HL-60 (cell line): ENCODE data around the gene GNG7.

Source experiments
- DNase-seq, 2 experiments: peaks; one replicate each; pipeline ENCODE4 v3.0.0-alpha.2; 2010 to 2020; ENCODE audit warnings: low read depth in 1 of 2, low spot score in 1 of 2
- H3K27ac ChIP-seq: fragments of 250-450 bp; sonication (Bioruptor Pico); replicated peaks from 2 replicates; pipeline ENCODE4 v1.5.1; 2020; ENCODE audit warnings: mild to moderate bottlenecking, moderate library complexity
- H3K27me3 ChIP-seq: fragments of 250-450 bp; sonication (Bioruptor Pico); 2 replicates; pipeline ENCODE4 v1.5.1; 2021; ENCODE audit warnings: mild to moderate bottlenecking, moderate library complexity; ENCODE audit not compliant: insufficient read depth, poor library complexity, severe bottlenecking
- H3K4me3 ChIP-seq: replicated peaks from 2 replicates; pipeline ENCODE4 v1.5.1; 2011; ENCODE audit warnings: mild to moderate bottlenecking, control low read depth, low read length; ENCODE audit not compliant: insufficient read depth
- GABPA ChIP-seq: IDR thresholded peaks from 2 replicates; pipeline ENCODE4 v1.6.1; 2012; ENCODE audit warnings: low read depth
- POLR2AphosphoS5 ChIP-seq: IDR thresholded peaks from 2 replicates; pipeline ENCODE4 v1.6.1; 2012; ENCODE audit warnings: low read depth
- SPI1 ChIP-seq: IDR thresholded peaks from 2 replicates; pipeline ENCODE4 v1.6.1; 2012; ENCODE audit warnings: low read depth, mild to moderate bottlenecking, borderline replicate concordance
- TF ChIP-seq, protein P1 (sequence below): IDR thresholded peaks from one replicate; pipeline ENCODE4 v1.5.1; 2011; ENCODE audit warnings: low read length, control low read depth, inconsistent platforms; ENCODE audit not compliant: insufficient read depth
- TF ChIP-seq, protein P2 (sequence below): IDR thresholded peaks from 2 replicates; pipeline ENCODE4 v1.6.1; 2012; ENCODE audit warnings: low read depth; ENCODE audit not compliant: insufficient replicate concordance

The GNG7 gene

GRCh38 chr19:2636141-2636896 lies 66.2 kb downstream of the GNG7 start:
- no peak for DNase-seq
- TF ChIP-seq, protein P1, sequence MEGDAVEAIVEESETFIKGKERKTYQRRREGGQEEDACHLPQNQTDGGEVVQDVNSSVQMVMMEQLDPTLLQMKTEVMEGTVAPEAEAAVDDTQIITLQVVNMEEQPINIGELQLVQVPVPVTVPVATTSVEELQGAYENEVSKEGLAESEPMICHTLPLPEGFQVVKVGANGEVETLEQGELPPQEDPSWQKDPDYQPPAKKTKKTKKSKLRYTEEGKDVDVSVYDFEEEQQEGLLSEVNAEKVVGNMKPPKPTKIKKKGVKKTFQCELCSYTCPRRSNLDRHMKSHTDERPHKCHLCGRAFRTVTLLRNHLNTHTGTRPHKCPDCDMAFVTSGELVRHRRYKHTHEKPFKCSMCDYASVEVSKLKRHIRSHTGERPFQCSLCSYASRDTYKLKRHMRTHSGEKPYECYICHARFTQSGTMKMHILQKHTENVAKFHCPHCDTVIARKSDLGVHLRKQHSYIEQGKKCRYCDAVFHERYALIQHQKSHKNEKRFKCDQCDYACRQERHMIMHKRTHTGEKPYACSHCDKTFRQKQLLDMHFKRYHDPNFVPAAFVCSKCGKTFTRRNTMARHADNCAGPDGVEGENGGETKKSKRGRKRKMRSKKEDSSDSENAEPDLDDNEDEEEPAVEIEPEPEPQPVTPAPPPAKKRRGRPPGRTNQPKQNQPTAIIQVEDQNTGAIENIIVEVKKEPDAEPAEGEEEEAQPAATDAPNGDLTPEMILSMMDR, result no peak
- no peak for TF ChIP-seq POLR2AphosphoS5
- TF ChIP-seq, protein P2, sequence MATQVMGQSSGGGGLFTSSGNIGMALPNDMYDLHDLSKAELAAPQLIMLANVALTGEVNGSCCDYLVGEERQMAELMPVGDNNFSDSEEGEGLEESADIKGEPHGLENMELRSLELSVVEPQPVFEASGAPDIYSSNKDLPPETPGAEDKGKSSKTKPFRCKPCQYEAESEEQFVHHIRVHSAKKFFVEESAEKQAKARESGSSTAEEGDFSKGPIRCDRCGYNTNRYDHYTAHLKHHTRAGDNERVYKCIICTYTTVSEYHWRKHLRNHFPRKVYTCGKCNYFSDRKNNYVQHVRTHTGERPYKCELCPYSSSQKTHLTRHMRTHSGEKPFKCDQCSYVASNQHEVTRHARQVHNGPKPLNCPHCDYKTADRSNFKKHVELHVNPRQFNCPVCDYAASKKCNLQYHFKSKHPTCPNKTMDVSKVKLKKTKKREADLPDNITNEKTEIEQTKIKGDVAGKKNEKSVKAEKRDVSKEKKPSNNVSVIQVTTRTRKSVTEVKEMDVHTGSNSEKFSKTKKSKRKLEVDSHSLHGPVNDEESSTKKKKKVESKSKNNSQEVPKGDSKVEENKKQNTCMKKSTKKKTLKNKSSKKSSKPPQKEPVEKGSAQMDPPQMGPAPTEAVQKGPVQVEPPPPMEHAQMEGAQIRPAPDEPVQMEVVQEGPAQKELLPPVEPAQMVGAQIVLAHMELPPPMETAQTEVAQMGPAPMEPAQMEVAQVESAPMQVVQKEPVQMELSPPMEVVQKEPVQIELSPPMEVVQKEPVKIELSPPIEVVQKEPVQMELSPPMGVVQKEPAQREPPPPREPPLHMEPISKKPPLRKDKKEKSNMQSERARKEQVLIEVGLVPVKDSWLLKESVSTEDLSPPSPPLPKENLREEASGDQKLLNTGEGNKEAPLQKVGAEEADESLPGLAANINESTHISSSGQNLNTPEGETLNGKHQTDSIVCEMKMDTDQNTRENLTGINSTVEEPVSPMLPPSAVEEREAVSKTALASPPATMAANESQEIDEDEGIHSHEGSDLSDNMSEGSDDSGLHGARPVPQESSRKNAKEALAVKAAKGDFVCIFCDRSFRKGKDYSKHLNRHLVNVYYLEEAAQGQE, result no peak
- no peak for TF ChIP-seq SPI1
- TF ChIP-seq GABPA, result no peak
- Histone ChIP-seq H3K27ac (no peak overlapping the region), H3K27me3 (no peaks in the 10 kb centered on the region), H3K4me3 (no peak overlapping the region)

DNA sequence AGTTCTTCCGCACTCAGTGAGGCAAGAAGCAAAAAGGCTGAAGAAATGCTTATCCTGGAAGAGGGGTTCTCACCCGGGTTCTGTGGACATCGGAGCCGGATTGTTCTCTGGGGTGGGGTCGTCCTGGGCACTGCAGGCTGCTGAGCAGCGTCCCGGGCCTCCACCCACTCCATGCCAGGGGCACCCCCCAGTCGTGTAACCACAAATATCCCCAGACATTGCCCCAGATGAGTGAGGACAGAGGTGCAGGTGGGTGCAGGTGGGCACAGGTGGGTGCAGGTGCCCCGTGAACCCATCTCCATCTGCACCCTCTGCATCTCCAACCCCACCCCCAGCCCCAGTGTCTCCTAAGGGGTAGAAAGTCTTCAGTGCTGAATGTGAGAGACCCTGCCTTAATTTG lies 67.5 kb downstream of the GNG7 start:
- no peak for DNase-seq
- TF ChIP-seq, protein P1, result no peak
- TF ChIP-seq, protein P2, result no peak
- TF ChIP-seq SPI1 (no peak), POLR2AphosphoS5 (no peak), GABPA (no peak)
- Histone ChIP-seq H3K4me3 (peak overlapping the region; percentile 12; the same call in 1 of the 2 replicates), H3K27me3 (no peaks in the 10 kb centered on the region), H3K27ac (peak overlapping the region; percentile 45)

DNA sequence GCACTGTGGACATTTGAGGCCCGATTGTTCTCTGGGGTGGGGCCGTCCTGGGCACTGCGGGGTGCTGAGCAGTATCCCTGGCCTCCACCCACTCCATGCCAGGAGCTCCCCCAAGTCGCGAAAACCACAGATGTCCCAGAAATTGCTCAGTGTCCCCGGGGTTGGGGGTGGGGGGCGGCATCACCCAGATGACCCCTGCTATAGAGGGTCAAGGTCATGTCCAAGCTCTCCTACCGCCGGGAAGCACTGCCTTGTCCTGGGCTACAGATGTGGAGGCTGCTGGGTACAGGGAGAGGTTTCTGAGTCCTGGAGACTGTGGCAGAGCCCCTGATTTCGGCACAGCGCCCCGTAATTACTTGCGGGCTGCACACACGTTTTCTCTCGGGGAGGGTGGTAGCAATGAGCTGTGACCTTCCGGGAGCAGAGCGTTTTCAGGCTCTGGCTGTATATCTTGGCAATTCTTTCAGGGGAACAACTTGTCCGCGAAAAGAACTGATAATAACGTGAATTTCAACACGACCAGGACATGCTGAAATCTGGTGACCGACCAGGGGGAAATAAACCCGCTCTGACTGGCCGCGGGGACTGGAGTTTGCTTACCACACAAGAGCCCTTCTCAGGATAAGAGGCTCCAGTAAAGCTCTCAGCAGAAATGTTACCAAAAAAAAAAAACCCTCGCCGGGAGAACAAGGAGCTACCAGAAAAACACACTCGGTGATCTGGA lies 68.1 kb downstream of the GNG7 start:
- DNase-seq, result peak; percentile 59 to 83
- TF ChIP-seq POLR2AphosphoS5 (no peak), SPI1 (no peak), GABPA (no peak)
- H3K4me3 ChIP-seq, result peak overlapping the region; percentile 12
- H3K27ac ChIP-seq, result peak overlapping the region; percentile 45
- H3K27me3 ChIP-seq, result no peaks in the 10 kb centered on the region

DNA sequence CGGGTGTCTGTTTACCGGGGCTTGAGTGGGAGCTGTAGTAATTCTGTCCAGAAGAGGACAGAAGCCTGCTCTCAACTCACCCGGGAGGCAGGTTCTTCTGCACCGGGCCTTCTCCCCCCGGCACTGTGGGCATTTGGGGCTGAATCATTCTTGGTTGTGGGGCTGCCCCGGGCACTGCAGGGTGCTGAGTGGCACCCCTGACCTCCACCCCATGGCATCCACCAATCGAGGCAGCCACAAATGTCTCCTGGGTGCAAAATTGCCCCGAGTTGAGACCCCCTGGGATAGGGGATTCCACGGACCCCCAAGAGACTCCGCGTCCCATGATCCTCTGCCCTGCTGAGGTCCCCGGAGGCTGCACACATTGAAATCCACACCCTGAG lies 68.8 kb downstream of the GNG7 start:
- DNase-seq, result no peak
- H3K27ac ChIP-seq, result peak overlapping the region; percentile 45
- TF ChIP-seq, protein P1, result no peak
- TF ChIP-seq GABPA (no peak), POLR2AphosphoS5 (no peak), SPI1 (no peak)
- TF ChIP-seq, protein P2, result no peak
- H3K27me3 ChIP-seq, result no peaks in the 10 kb centered on the region
- H3K4me3 ChIP-seq, result no peak overlapping the region
